Thyroid gland (tissue), 4 donors: Measurements from ENCODE around the gene SPRR2D.

Source experiments
- POLR2A ChIP-seq, 2 donors: fragments of 450-650 bp; IDR thresholded peaks; one replicate each; pipeline ENCODE4 v1.6.1; 2017; ENCODE audit warnings: antibody characterized with exemption in 2 of 2, mild to moderate bottlenecking in 2 of 2, moderate library complexity in 1 of 2
- TF ChIP-seq, protein P1 (sequence below), 6 experiments: fragments of 200-600 bp in 3 of 6; fragments of 450-650 bp in 3 of 6; sonication (generic) in 3 of 6; IDR thresholded peaks; one replicate each; pipeline ENCODE4 v1.5.1; 2016 to 2019; ENCODE audit warnings: antibody characterized with exemption in 6 of 6, mild to moderate bottlenecking in 2 of 6, inconsistent platforms in 1 of 6, moderate library complexity in 1 of 6

DNA sequence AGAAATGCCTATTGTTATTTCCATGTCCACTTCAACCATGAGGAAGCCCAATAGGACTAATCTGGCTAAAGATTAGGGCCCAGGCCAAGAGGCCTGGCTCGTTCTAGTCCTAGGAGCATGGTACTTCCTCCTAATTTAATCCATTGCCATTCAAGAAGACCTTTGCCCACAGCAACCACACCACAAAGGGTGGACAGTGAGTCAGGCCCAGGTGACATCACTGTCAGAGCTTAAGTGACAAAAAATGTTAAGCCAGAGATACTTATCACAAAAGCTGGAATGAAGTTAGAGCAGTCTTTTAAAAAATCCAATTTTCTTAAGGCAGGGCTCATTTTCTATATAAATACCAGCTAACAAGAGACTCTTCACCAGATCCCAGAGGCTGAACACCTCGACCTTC lies 39.5 kb downstream of the SPRR2D start, which contains the start of gene SPRR3:
- TF ChIP-seq, protein P1, sequence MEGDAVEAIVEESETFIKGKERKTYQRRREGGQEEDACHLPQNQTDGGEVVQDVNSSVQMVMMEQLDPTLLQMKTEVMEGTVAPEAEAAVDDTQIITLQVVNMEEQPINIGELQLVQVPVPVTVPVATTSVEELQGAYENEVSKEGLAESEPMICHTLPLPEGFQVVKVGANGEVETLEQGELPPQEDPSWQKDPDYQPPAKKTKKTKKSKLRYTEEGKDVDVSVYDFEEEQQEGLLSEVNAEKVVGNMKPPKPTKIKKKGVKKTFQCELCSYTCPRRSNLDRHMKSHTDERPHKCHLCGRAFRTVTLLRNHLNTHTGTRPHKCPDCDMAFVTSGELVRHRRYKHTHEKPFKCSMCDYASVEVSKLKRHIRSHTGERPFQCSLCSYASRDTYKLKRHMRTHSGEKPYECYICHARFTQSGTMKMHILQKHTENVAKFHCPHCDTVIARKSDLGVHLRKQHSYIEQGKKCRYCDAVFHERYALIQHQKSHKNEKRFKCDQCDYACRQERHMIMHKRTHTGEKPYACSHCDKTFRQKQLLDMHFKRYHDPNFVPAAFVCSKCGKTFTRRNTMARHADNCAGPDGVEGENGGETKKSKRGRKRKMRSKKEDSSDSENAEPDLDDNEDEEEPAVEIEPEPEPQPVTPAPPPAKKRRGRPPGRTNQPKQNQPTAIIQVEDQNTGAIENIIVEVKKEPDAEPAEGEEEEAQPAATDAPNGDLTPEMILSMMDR (IDR thresholded peaks at IDR 0.05) = no peak
- TF ChIP-seq POLR2A (IDR thresholded peaks at IDR 0.05) = no peak
